ENCODE measurements around the gene ARHGEF28.

Gene ARHGEF28

GRCh38 chr5:73623901-73624404, 2.0 kb upstream of the ARHGEF28 start:
- no peak for DNase-seq

- no peak for DNase-seq
Observed at GRCh38 chr5:73624888-73625287, 1.1 kb upstream of the ARHGEF28 start.

- no peak for DNase-seq
Observed at GRCh38 chr5:73625372-73625943, 538 bp upstream of the ARHGEF28 start.

GRCh38 chr5:73626814-73627313, 868 bp downstream of the ARHGEF28 start:
- DNase-seq = no peak

- no peak for DNase-seq
Observed at GRCh38 chr5:73629456-73629855, 3.5 kb downstream of the ARHGEF28 start.

GRCh38 chr5:73630765-73631164, 4.8 kb downstream of the ARHGEF28 start:
- no peak for DNase-seq

- no peak for DNase-seq
Observed at GRCh38 chr5:73631500-73631899, 5.5 kb downstream of the ARHGEF28 start.

- no peak for DNase-seq
Observed at GRCh38 chr5:73633060-73633459, 7.1 kb downstream of the ARHGEF28 start.

GRCh38 chr5:73636408-73636807, 10.4 kb downstream of the ARHGEF28 start:
- no peak for DNase-seq

- no peak for DNase-seq
Observed at GRCh38 chr5:73637565-73637964, 11.6 kb downstream of the ARHGEF28 start.

- no peak for DNase-seq
Observed at GRCh38 chr5:73638344-73639095, 12.5 kb downstream of the ARHGEF28 start.

- no peak for DNase-seq
Observed at GRCh38 chr5:73640861-73641320, 14.9 kb downstream of the ARHGEF28 start.

GRCh38 chr5:73641811-73642210, 15.8 kb downstream of the ARHGEF28 start:
- no peak for DNase-seq

GRCh38 chr5:73642344-73642743, 16.3 kb downstream of the ARHGEF28 start:
- no peak for DNase-seq

- no peak for DNase-seq
Observed at GRCh38 chr5:73644385-73644963, 18.5 kb downstream of the ARHGEF28 start.

GRCh38 chr5:73647721-73648120, 21.7 kb downstream of the ARHGEF28 start:
- DNase-seq = no peak

GRCh38 chr5:73648515-73648914, 22.5 kb downstream of the ARHGEF28 start:
- DNase-seq = no peak

- DNase-seq = no peak
Observed at GRCh38 chr5:73649926-73650325, 23.9 kb downstream of the ARHGEF28 start.

GRCh38 chr5:73652391-73652790, 26.4 kb downstream of the ARHGEF28 start:
- no peak for DNase-seq

- no peak for DNase-seq
Observed at GRCh38 chr5:73654171-73654811, 28.3 kb downstream of the ARHGEF28 start.

GRCh38 chr5:73654819-73655318, 28.9 kb downstream of the ARHGEF28 start:
- no peak for DNase-seq

- DNase-seq = no peak
Observed at GRCh38 chr5:73655521-73656160, 29.6 kb downstream of the ARHGEF28 start.

- no peak for DNase-seq
Observed at GRCh38 chr5:73661753-73662152, 35.8 kb downstream of the ARHGEF28 start.
